GM12878 (cell line): Measurements from ENCODE around the gene GALP.
"Not testable (repeated sequence)": the region's sequence is repeated elsewhere in the genome, so short reads cannot be mapped to it uniquely, and the experiment has no call there.

Experiments
- BACH1 ChIP-seq: fragments of 450-650 bp; IDR thresholded peaks from 2 replicates; pipeline ENCODE4 v1.6.1; 2017; ENCODE audit warnings: mild to moderate bottlenecking, borderline replicate concordance
- BCL11A ChIP-seq: IDR thresholded peaks from 2 replicates; pipeline ENCODE4 v1.6.1; 2011; ENCODE audit warnings: low read depth, low read length
- BHLHE40 ChIP-seq, 2 experiments: fragments of 450-650 bp in 1 of 2; IDR thresholded peaks; 2 replicates each; pipeline ENCODE4 v1.6.1; 2011 to 2017; ENCODE audit warnings: low read depth in 2 of 2, borderline replicate concordance in 1 of 2, improper control_type of control experiment in 1 of 2, low read length in 1 of 2, mild to moderate bottlenecking in 1 of 2
- ETV6 ChIP-seq, 2 experiments: fragments of 450-650 bp in 1 of 2; IDR thresholded peaks in 1 of 2; conservative IDR thresholded peaks in 1 of 2; 2 replicates each; pipeline ENCODE4 v1.6.1; 2014; ENCODE audit warnings: antibody characterized with exemption in 1 of 2, borderline replicate concordance in 1 of 2, low read depth in 1 of 2, mild to moderate bottlenecking in 1 of 2, moderate library complexity in 1 of 2
- KDM1A ChIP-seq: fragments of 200-600 bp; sonication (generic); IDR thresholded peaks from 2 replicates; pipeline ENCODE4 v1.6.1; 2016; ENCODE audit warnings: borderline replicate concordance
- MYC ChIP-seq: IDR thresholded peaks from 2 replicates; pipeline ENCODE4 v1.6.1; 2011; ENCODE audit warnings: mild to moderate bottlenecking, low read length, moderate library complexity, inconsistent platforms; ENCODE audit not compliant: insufficient read depth, insufficient replicate concordance, insufficient read length, severe bottlenecking
- RAD21 ChIP-seq: IDR thresholded peaks from 2 replicates; pipeline ENCODE4 v1.6.1; 2011; ENCODE audit warnings: mild to moderate bottlenecking, low read depth, low read length, moderate library complexity; ENCODE audit not compliant: insufficient read depth
- SREBF1 ChIP-seq: IDR thresholded peaks from 2 replicates; pipeline ENCODE4 v1.6.1; 2012; ENCODE audit warnings: mild to moderate bottlenecking, low read length
- SRF ChIP-seq, 2 experiments: IDR thresholded peaks; 2 replicates each; pipeline ENCODE4 v1.6.1; 2011; ENCODE audit warnings: low read depth in 2 of 2, low read length in 2 of 2, mild to moderate bottlenecking in 1 of 2, moderate library complexity in 1 of 2
- TCF7 ChIP-seq: IDR thresholded peaks from 2 replicates; pipeline ENCODE4 v1.6.1; 2014; ENCODE audit warnings: antibody characterized with exemption, borderline replicate concordance
- ZBED1 ChIP-seq: IDR thresholded peaks from 2 replicates; pipeline ENCODE4 v1.6.1; 2016; ENCODE audit warnings: borderline replicate concordance
- TF ChIP-seq, protein P1 (sequence below), 3 experiments: IDR thresholded peaks in 2 of 3; conservative IDR thresholded peaks in 1 of 3; 2 replicates each; pipeline ENCODE4 v1.5.1; 2011; ENCODE audit warnings: low read depth in 3 of 3, low read length in 3 of 3, mild to moderate bottlenecking in 3 of 3, control low read depth in 2 of 3, moderate library complexity in 2 of 3, inconsistent platforms in 1 of 3, mixed read lengths in 1 of 3; ENCODE audit not compliant: control insufficient read depth in 2 of 3, insufficient read depth in 1 of 3; ENCODE audit errors: extremely low read depth in 1 of 3
- TF ChIP-seq, protein P2 (sequence below): IDR thresholded peaks from 2 replicates; pipeline ENCODE4 v1.6.1; 2011; ENCODE audit warnings: mild to moderate bottlenecking, low read depth, low read length, moderate library complexity; ENCODE audit not compliant: insufficient replicate concordance

DNA sequence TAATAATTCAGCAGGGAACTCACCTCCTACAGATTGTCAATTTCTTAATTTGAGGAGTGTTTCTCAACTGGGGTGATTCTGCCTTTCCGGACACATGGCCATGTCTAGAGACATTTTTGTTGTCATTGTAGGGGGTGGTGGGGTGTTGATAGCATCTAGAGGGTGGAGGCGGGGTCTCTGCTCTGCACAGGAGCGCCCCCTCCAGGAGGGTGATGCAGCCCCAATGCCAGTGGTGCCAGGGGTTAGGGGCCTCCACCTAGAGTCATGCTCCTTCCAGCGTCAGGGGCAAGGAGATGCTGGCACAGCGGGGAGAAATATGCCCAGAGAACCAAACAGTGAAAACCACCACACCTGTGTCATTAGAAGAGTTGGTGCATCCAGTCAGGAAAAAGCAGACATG is 31.8 kb downstream of the GALP start:
- TF ChIP-seq SREBF1; ETV6 (conservative IDR thresholded peaks at IDR 0.05 in 1 of 2, IDR thresholded peaks at IDR 0.05 in 1 of 2; ENCODE audit: borderline replicate concordance in 1 of 2, low read depth in 1 of 2); KDM1A; RAD21; SRF (IDR thresholded peaks at IDR 0.05; ENCODE audit: low read depth in 2 of 2, low read length in 2 of 2); MYC; TCF7; ZBED1; BCL11A; BHLHE40 (IDR thresholded peaks at IDR 0.05; ENCODE audit: borderline replicate concordance in 1 of 2, low read depth in 2 of 2, low read length in 1 of 2); BACH1: not testable (repeated sequence)
- TF ChIP-seq, protein P1, sequence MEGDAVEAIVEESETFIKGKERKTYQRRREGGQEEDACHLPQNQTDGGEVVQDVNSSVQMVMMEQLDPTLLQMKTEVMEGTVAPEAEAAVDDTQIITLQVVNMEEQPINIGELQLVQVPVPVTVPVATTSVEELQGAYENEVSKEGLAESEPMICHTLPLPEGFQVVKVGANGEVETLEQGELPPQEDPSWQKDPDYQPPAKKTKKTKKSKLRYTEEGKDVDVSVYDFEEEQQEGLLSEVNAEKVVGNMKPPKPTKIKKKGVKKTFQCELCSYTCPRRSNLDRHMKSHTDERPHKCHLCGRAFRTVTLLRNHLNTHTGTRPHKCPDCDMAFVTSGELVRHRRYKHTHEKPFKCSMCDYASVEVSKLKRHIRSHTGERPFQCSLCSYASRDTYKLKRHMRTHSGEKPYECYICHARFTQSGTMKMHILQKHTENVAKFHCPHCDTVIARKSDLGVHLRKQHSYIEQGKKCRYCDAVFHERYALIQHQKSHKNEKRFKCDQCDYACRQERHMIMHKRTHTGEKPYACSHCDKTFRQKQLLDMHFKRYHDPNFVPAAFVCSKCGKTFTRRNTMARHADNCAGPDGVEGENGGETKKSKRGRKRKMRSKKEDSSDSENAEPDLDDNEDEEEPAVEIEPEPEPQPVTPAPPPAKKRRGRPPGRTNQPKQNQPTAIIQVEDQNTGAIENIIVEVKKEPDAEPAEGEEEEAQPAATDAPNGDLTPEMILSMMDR (IDR thresholded peaks at IDR 0.05 in 2 of 3, conservative IDR thresholded peaks at IDR 0.05 in 1 of 3; ENCODE audit: control insufficient read depth in 2 of 3, extremely low read depth in 1 of 3, insufficient read depth in 1 of 3, low read depth in 3 of 3, low read length in 3 of 3) = not testable (repeated sequence)
- TF ChIP-seq, protein P2, sequence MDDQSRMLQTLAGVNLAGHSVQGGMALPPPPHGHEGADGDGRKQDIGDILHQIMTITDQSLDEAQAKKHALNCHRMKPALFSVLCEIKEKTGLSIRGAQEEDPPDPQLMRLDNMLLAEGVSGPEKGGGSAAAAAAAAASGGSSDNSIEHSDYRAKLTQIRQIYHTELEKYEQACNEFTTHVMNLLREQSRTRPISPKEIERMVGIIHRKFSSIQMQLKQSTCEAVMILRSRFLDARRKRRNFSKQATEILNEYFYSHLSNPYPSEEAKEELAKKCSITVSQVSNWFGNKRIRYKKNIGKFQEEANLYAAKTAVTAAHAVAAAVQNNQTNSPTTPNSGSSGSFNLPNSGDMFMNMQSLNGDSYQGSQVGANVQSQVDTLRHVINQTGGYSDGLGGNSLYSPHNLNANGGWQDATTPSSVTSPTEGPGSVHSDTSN = not testable (repeated sequence)
